Activated T-cell treated with anti-CD3 and anti-CD28 coated beads, Interleukin-2, amount 50 U/mL, for 48 hours (primary cell): ENCODE data around the gene NPLOC4.

ENCODE experiments used
- DNase-seq, 2 experiments: peaks; one replicate each; pipeline ENCODE4 v3.0.0-alpha.2; 2020

NPLOC4 gene

DNA sequence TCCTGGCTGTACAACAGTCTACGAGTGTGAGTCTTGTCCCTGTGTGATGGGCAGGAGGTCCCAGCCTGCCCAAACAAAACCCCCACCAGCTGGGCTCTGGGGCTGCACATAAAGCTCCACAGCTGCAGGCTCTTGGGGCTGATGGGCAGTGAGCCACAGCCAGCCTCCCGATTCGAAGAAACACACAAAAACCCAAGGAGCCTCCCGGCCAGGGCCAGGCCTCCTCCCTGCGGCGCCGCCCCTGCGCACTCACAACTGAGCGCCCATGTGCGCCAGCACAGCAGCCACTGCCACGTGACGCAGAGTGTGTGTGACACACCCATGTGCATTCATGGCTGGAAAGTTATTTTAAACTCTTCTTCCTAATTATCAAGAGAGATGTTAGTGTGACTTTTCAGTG is 54.2 kb downstream of the NPLOC4 start:
- DNase-seq, result no peak

DNA sequence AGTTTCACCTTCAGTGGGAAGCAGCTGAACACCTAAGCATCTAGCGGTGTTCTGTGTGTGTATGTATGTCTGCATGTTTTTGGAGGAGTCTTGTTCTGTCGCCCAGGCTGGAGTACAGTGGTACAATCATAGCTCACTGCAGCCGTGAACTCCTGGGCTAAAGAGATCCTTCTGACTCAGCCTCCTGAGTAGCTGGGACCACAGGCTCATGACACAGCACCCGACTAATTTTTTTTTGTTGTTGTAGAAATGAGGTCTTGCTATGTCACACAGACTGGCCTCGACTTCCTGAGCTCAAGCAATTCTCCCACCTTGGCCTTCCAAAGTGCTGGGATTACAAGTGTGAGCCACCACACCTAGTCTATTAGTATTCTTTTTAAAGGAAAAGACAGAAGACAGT is 54.6 kb downstream of the NPLOC4 start:
- DNase-seq, result no peak

DNA sequence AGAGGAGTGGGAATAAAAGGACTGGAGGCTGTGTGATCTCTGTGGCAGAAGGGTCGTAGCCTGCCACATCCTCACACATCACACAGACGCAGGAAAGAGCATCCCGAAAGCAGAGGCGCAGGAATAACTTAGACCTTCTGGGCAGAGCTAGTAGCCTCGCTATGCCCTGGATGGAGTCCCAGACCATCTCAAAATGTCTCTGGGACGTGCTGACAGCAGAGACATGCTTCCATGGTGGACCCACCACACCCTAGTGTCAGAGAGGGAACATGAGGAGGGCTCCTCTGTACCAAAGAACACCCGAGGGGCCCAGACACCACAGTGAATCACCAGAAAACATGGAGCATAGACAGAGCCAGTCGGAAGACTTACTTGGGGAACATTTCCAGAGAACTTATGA is 55.2 kb downstream of the NPLOC4 start:
- DNase-seq, result no peak

DNA sequence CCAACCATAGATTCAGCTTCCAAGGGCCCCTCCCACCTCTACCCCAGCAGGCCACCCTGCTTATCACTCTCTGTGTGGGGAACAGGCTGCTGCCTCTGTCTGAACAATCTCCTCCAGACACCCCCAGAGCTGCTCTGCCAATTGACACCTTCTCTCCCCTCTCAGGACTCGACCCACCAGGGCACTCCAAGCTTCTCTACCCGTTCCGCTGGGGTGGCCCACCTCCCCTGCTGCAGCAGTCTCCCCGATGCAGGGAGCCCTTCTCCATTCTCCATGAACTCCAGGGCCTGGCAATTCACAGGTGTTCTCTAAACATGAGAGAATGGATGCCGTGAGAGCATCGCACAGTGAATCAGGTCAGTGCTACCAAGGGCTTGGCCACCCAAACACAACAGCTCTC is 56.4 kb downstream of the NPLOC4 start:
- no peak for DNase-seq

DNA sequence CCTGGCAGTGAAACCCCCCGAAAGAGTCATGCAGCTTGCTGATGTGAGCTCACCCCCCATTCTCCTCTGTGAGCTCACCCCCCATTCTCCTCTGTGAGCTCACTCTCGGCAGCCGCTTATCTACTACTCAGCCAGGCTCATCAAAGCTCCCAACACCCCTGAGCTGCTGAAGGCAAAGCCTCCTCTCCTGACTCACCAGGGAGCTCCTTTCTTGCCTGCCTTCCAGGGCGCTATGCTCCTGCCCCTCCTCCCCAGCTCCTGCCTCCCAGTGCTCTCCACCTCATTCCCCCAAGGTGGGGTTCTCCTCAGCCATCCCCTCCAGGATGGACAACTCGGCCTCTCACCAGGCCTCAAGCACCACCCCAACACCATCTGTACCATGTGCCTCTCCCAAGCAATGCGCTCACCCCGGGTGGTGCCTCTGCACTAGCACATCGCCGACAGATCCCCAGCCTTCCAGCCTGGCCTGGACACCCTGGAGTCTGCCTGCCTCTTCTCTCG is 57.0 kb downstream of the NPLOC4 start:
- no peak for DNase-seq

DNA sequence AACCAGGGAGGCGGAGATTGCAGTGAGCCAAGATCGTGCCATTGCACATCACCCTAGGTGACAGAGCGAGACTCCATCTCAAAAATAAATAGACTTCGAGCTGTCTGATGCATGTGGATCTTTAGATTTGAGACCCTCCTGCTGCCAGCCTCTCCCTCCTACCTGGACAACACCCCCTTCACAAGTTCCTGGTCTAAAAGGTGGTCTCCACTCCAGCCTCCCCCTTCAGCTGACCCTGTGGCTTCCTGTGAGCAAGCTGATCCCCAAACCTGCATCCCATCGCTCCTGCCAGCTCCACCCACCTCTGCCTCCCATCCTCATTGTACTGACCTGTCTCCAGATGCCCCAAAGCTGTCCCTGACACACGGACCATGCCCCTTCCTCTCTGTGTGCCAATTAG is 57.6 kb downstream of the NPLOC4 start:
- no peak for DNase-seq

DNA sequence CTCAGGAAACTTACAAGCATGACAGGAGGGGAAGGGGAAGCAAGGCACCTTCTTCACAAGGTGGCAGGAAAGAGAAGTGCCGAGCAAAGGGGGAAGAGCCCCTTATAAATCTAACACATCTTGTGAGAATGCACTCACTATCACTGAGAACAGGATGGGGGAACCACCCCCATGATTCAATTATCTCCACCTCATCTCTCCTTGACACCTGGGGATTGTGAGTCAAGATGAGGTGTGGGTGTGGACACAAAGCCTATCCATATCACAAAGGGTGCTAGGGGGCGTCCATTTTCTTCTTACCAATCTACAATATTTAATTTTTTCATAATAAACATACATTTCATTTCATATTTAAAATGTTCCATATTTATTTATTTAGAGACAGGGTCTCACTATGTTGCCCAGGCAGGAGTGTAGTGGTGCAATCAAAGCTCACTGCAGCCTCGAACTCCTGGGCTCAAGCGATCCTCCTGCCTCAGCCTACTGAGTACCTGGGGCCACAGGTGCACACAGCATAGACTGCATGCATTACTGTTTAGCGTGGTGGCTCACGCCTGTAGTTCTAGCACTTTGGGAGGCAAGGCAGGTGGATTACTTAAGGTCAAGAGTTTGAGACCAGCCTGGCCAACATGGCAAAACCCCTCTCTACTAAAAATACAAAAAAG is 58.2 kb downstream of the NPLOC4 start:
- peak in 1 of 2 experiments; percentile 34 for DNase-seq

DNA sequence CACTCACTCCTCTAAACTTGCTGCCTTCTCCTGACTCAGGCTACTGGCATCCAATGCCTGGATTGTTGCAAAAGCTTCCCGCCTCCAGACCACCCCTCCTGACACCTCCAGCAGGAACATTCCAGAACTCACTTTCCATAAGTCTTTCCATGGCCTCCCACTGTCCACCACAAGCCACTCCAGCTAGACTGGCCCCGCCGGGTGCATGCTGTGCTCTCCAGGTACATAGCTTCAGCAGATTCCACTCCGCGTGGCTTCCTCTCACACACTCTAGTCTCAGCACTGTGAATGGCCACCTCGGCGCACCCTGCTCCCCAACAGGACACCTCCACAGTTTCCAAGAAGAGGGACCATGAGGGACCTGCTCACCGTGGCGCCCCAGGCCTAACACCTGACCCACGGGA is 58.9 kb downstream of the NPLOC4 start:
- no peak for DNase-seq

DNA sequence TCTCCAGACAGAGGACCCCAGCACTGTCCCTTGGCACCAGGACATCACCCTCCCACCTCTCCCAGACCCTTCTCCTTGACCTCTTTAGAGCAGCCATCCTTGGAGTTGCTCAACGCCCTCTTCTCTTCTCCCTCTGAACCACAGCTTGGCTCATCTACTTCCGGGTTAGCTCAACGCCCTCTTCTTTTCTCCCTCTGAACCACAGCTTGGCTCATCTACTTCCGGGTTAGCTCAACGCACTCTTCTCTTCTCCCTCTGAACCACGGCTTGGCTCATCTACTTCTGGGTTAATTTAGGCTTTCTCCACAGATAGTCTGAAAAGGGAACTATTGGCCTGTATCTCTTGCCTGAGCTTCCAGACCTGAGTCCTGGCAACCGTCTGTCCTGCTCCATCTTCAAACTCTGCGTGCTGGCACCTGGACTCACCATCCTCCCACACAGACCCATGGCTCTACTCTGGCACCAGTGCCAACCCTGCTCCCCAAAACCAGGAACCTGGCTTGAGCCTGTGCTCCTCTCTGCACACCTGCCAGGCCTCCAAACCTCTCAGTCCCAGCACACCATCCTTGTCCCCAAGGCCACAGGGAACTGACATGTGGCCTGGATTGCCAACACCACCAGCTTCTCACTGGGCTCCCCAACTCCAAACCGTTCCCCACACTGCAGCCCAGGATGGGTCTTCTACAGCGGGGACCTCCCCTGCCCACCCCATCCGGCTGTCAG is 59.5 kb downstream of the NPLOC4 start:
- DNase-seq, result no peak

DNA sequence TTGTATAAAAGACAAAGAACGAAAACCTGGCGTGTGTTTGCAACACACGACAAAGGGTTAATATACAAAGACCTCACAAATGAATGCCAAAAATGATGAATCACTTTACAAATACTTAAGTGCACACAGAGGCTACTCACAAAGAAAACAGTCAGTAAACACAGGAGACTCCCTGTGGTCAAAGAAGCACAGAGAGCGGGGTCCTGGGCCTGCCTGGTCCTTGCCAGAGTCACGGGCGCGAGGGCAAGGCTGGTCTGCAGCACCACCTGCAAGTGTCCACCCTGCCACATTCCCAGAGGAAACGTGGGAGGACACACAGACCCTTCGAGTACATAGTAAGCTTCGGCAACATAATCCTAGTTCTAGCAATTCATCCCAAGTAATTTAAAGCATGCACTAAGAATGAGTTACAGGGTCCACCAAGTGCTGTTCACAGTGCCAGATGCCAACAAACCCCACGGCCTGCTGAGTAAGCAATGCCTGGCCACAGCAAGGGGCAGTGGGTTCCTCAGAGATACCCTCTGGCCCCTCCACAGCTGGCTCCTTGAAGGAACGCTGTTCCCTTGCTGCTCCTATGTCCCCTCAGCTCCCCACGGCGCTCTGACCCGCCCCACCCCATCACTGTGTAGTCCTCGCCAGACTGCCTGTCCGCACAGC is 60.2 kb downstream of the NPLOC4 start:
- no peak for DNase-seq

DNA sequence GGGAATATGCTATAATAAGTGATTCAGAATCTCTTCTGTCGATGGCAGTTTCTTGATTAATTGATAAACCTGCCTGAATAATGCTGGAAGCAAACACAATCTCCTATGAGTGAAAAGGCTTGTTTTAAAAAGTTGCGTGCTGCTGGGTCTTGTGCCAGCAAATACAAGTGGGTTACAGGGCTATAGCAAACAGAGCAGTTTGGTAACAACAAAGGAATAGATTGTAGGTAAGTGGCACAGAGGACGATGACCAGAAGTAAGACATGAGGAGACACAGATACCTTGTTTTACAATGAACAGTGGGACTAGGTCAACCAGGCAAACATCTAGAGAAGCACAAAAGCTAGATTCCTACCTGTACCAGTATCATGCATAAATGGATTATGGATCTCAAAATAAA is 61.1 kb downstream of the NPLOC4 start:
- no peak for DNase-seq

DNA sequence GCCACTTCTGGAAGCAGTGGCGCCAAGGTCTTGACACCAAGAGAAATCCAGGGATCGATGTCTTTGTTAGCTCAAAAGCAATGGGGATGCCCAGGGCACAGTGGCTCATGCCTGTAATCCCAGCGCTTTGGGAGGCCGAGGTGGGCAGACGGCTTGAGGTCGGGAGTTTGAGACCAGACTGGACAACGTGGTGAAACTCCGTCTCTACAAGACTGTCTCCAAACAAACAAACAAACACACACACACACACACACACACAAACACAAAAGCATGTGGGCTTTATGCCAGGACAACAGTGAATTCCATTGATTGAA is 62.3 kb downstream of the NPLOC4 start:
- no peak for DNase-seq

DNA sequence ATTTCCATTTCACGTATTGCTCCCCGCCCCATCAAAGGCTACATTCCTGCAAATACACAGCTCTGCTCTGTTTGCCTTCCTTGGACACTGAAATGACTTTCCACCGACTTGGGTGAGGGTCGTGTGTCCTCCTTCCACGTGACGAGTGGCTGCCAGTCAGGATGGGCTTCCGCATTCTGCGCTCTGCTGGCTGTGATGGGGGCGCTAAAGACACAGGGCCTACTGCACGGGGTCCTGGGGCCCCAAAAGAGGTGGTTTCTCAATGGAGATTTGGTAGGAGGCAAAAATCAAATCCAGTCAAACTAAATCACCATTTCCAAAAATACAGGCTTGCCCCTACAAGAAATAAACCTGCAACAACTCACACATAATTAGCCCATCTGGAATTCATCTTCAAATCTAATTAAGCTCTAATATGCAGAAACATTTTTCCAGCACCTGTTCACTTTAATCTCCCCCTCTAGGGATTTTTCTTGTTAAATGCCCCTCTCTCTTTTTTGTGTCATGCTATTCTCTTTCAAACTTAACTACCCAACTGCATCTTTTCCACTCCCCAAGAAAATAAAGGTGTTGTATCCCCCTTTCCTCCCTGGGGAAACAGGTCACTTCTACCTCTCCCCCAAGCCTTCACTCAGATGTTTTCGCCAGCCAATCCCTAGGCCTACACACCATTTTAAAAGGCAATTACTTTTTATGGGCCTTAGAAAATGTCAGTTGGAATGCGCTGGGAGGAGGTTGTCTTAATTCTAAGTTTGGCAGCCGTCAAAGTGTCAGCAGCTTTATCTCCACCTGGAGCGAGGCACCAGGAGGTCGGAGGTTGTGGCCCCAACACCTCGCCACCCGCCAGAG is 62.9 kb downstream of the NPLOC4 start:
- DNase-seq, result no peak

DNA sequence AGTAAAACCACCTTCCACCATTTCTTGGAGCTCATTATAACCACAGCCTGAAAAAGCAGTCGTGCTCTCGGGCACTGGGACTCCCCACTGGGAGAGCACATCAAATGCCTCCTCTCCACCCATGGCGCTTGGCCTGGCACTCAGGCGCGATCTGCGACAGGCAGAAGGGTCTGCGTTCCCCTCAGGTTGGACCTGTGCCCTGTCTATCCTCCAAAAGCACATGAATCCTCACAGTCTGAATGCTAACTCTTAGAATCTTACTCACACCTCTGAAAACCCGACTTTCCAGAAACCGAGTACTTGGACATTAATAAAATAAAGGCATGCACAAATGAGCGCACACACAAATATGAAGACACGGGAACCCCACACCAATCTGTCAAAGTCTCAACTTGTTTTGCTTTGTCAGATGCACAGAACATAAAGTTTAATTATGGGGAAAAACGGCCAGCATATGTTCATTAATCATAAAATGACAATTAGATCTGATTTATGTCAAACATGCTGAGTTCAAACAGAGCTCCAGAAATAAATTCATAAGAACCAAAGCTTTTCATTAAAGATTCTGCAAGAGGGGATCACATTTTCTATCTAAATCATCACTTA is 64.2 kb downstream of the NPLOC4 start:
- no peak for DNase-seq

DNA sequence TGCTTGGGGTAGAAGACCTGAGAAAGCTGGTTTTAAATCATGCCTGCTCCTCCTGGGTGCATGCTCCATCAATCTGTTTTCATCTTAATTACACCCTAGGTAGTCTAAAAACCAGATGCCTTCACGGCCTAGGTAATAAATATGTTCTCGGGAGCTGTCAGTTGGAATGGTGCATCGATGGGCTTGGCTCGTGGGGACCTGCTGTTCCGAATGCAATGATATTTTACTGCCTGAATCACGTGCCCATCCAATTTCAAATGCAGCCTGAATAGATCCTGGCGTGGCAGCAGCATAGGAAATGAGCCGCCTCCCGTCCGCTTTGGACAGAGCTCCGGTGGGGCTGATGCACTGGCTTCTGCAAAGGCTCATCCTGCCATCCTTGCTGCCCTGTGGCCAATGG is 65.9 kb downstream of the NPLOC4 start:
- no peak for DNase-seq

DNA sequence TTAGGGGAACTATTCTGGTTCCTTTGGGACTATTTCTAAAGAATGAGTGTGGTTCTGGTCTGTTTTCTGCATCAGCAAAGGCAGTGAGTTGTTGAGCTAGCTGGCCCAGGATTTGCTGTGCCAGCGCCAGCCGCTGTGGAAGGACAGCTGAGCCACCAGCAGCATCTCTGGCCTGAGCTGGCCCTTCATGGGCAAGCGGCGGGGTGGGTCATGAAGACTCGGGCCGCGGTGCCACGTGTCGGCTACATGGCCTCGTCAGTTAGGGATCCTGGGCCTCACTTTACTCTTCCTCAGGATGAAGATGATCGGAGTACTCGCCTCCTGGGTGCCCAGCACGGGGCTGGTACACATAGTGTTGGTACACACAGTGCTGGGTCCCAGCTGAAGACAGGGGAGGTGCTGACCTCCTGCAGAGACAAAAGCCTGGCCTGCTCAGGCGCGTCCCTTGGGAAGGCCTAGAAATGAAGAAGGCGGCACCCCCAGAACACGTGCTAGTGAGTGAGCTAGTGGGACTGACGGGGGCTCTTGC is 66.9 kb downstream of the NPLOC4 start:
- no peak for DNase-seq

DNA sequence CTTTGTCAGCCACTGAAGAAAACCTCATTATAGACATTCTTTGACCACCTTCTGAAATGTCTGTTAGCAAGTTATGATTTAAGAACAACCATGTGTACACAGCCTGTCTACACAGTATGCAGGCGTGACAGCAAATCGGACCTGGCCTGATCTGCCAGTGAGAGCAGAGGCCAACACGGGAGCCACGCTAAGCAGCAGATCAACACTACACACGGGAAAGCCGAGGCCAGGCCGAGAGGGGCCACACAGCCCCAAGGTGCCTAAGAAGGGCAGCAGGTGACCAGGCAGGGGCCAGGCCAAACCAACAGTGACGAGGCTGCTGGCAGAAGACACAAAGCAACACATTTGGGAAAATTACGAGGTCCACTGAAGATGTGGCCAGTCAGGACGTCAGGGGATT is 68.5 kb downstream of the NPLOC4 start:
- DNase-seq, result no peak

DNA sequence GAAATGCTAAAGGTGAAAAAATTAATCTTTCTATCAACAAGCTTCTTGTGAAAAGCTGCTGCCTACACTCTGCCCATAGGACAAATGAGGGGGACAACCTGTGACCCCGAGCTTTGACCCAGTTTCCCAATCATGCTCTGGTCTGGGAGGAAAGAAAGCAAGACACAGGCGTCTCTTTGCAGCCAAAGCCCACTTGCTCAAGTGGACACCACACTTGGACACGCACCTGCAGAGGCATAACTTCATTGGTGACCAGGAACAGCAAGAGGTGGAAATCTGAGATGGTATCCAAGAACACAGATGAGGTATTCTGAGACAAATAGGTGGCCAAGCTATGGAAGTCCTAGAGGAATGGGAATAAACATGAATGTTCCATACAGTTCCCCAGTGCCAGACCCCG is 69.7 kb downstream of the NPLOC4 start:
- no peak for DNase-seq

DNA sequence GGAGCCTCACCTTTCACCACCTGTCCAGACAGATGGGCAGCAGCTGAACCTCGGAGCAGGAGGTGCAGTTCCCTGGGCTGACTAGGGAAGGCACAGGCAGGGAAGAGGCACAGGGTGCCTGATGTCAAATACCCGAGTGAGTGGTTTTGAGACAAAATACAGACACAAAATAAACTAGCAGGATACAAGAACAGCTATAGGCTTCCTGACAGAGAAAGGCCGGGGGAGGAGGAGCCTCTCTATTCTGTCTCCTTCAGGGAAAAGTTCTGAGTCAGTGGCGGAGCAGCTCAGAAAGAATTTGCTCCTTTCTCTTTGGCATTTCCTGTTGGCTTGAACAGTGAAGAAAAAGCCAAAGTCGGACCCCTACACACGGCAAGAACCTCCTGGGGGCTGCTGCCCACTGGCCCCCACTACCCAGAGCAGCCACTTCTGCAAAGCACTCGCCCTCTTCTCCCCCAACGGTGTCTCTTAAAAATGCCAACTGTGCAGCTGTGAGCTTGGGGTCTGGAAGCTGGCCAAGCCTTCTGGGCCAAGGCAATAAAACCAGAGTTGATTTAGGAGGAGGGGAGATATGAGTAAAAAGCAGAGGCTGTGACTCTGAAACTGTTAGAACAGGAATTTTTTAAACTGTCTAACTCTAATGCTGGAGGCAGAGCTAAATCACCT is 70.3 kb downstream of the NPLOC4 start:
- DNase-seq, result no peak

DNA sequence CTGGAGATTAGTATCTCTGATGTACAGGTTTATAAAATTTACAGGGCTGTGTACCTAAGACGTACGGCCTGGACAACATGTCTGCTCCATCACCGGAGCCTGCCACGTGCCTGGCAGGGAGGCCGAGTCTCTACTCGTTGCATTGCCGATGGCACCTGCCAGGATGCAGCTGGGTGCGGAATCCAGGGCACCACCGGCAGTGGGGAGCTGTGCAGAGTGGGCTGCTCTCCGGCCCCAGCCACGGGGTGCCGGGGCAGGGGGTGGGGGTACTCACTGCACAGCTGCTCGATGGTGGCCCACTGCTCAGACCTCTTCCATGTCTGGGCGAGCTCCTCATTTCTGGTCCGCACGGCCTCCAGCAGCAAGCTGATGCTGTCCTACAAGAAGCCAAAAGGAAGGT is 71.7 kb downstream of the NPLOC4 start:
- no peak for DNase-seq

DNA sequence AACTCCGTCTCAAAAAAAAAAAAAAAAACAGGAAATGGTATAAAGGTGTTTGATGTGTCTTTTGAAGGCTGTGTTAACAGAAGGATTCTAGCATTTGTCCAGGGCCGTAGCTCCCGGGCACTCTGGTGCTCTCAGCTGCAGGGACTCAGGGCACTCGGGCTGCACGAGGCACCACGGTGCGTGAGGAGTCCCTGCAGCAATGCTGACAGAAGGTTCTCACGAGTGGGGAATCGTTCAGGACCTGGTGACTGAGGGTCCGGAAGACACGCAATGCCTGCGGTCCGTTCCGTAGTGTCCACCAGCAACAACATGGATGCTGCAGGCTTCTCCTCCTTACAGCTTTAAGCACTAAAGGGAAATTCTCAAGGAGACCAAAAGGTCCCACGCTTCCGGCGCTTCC is 72.1 kb downstream of the NPLOC4 start:
- no peak for DNase-seq
